ENCODE measurements around the gene KATNAL1. TPM values are rescaled to one million over a fixed set of nuclear protein-coding genes. Genes with fewer than 3 reads are reported as not detected.

Gene KATNAL1
- total and polyA plus RNA-seq, 2 of the 4 experiments (the other 2 are of a cell fraction): 6.9 to 16.8 TPM

GRCh38 chr13:30323524-30323923 is 16.2 kb upstream of the KATNAL1 start:
- in situ Hi-C loops (cut with MboI; ENCODE audit: low sequenced_read_pairs): no loop called here
- BruUV-seq (replicated peaks): no TSS peak
- TF ChIP-seq FOS (IDR thresholded peaks at IDR 0.05; ENCODE audit: low read depth, low read length) (no peak), POLR2A (IDR thresholded peaks at IDR 0.05; ENCODE audit: low read depth, low read length) (no peak), SMC3 (IDR thresholded peaks at IDR 0.05; ENCODE audit: low read depth, low read length) (no peak), RAD21 (IDR thresholded peaks at IDR 0.05; ENCODE audit: low read length) (no peak)
- Histone ChIP-seq H3K4me3 (ENCODE audit: insufficient read depth, low read depth, low read length) (no peak overlapping the region), H3K36me3 (ENCODE audit: control insufficient read depth, insufficient read depth, low read length) (no peaks in the 10 kb centered on the region), H4K5ac (ENCODE audit: low read depth, low read length) (no peak overlapping the region), H3K14ac (replicated peaks; ENCODE audit: low read depth, low read length) (no peak overlapping the region), H3K79me1 (ENCODE audit: low read depth in 1 of 2, low read length in 2 of 2) (no peaks in the 10 kb centered on the region), H4K8ac (ENCODE audit: low read depth in 2 of 2, low read length in 2 of 2) (no peak overlapping the region), H2BK120ac (ENCODE audit: low read depth, low read length) (no peak overlapping the region), H4K91ac (ENCODE audit: insufficient read depth, low read depth, low read length) (no peak overlapping the region), H2BK20ac (ENCODE audit: low read depth, low read length) (no peak overlapping the region), H3K9me3 (ENCODE audit: control insufficient read depth, insufficient read depth, low read length) (peaks cover 2% of the 10 kb centered on the region; the same call in 1 of the 2 replicates), H3K9ac (ENCODE audit: low read depth, low read length) (no peak overlapping the region), H3K27ac (ENCODE audit: insufficient read depth, low read length) (no peak overlapping the region), H3K4me1 (ENCODE audit: control insufficient read depth, insufficient read depth, low read length) (no peaks in the 10 kb centered on the region), H3K56ac (ENCODE audit: extremely low read depth, insufficient read depth, low read length) (no peak overlapping the region), H3K9me1 (ENCODE audit: insufficient read depth, low read length) (peaks cover 4% of the 10 kb centered on the region; the same call in 1 of the 2 replicates), H3K4ac (ENCODE audit: low read depth, low read length) (no peak overlapping the region), H2AFZ (replicated peaks; ENCODE audit: low read length, poor library complexity) (no peak overlapping the region), H3K4me2 (ENCODE audit: low read depth, low read length) (no peak overlapping the region), H3K23ac (ENCODE audit: low read depth, low read length) (no peak overlapping the region), H2AK5ac (ENCODE audit: low read depth, low read length) (no peak overlapping the region), H3K27me3 (ENCODE audit: control insufficient read depth, insufficient read depth, low read length) (no peaks in the 10 kb centered on the region; the same call in 1 of the 2 replicates), H3K18ac (ENCODE audit: low read depth, low read length) (no peak overlapping the region), H2AK9ac (replicated peaks; ENCODE audit: low read depth, low read length, poor library complexity) (no peak overlapping the region), H2BK15ac (ENCODE audit: low read depth, low read length) (no peak overlapping the region), H2BK5ac (ENCODE audit: low read depth, low read length, poor library complexity, severe bottlenecking) (no peak overlapping the region), H4K20me1 (ENCODE audit: insufficient read depth, low read length) (no peaks in the 10 kb centered on the region)
- intact Hi-C loops (cut with micrococcal nuclease): no loop called here
- no CpG with 5 or more reads among the region's 2 CpGs for WGBS, 2 experiments (ENCODE audit: extremely low coverage in 2 of 2, insufficient read length in 1 of 2)
- ATAC-seq (ENCODE audit: low read depth): no peak
- CTCF ChIA-PET: interaction anchor here (0.6 kb wide), 1 partner anchor 17 kb away, joined by 3 read pairs; no protein-coding TSS in a partner anchor
- POLR2A ChIA-PET (ENCODE audit: unreplicated experiment): interaction anchor here (0.7 kb wide), 1 partner anchor 22 kb away, joined by 3 read pairs; no protein-coding TSS in a partner anchor
- no peak for DNase-seq
- dilution Hi-C loops (cut with HindIII; ENCODE audit: low sequenced_read_pairs, unreplicated experiment): no loop called here

Data from IMR-90 (cell line).